ENCODE measurements around the gene WDR90.

WDR90 gene

GRCh38 chr16:635573-636205 lies 13.5 kb upstream of the WDR90 start (continued):
- TF ChIP-seq ZBTB6 (tag by site-specific recombination; IDR thresholded peaks at IDR 0.05), result 0 out of 2 replicates have a peak, but pooled peaks have one; percentile 6

GRCh38 chr16:636206-637080 lies 12.7 kb upstream of the WDR90 start, which contains the start of gene METTL26:
METTL26 (minus strand) TSS chr16:636305; CDS start chr16:636290, 15 bp downstream.
- H3K36me3 ChIP-seq (ENCODE audit: control insufficient read depth in 2 of 2, insufficient read depth in 1 of 2, low read length in 2 of 2), result peaks cover 0 to 20% of the 10 kb centered on the region in 2 experiments; a peak in 1 of 3 replicates
- H3K27ac ChIP-seq (ENCODE audit: extremely low read depth, low read depth, low read length), result peak within 1 kb of the TSS; percentile 82
- POLR2A ChIA-PET, result interaction anchor here (0.6 to 2.0 kb wide), 14 partner anchors 11 to 109 kb away, joined by 3 to 10 read pairs (median 4); partner anchors contain the start of genes CAPN15, JMJD8 and WDR90
- no peaks in the 10 kb centered on the region for H3K9me3 ChIP-seq (ENCODE audit: control insufficient read depth, insufficient read depth, low read depth, low read length)
- H3K4me1 ChIP-seq (ENCODE audit: control insufficient read depth, insufficient read depth, low read length), result peaks cover 5% of the 10 kb centered on the region; the same call in 1 of the 2 replicates
- H3K4me3 ChIP-seq (ENCODE audit: low read depth, low read length), result peak within 1 kb of the TSS; percentile 87
- CTCF ChIA-PET, result interaction anchor here (1.2 to 1.5 kb wide), 3 partner anchors 11 to 46 kb away, joined by 3 to 6 read pairs (median 5); no protein-coding TSS in a partner anchor
- TF ChIP-seq ZSCAN5A (tag by site-specific recombination; IDR thresholded peaks at IDR 0.05), result 0 out of 2 replicates have a peak, but pooled peaks have one; percentile 16
- TF ChIP-seq ZNF785 (tag by site-specific recombination; IDR thresholded peaks at IDR 0.05), result 0 out of 2 replicates have a peak, but pooled peaks have one; percentile 42
- TF ChIP-seq ZNF768 (tag by site-specific recombination; IDR thresholded peaks at IDR 0.05), result peak; percentile 2; the same call in 1 of the 2 replicates
- TF ChIP-seq ELK4 (IDR thresholded peaks at IDR 0.05; ENCODE audit: borderline replicate concordance, low read depth, low read length), result no peak
- no peak for TF ChIP-seq ZNF521 (tag by site-specific recombination; IDR thresholded peaks at IDR 0.05)
- peak; percentile 80 for TF ChIP-seq SP7 (tag by site-specific recombination; IDR thresholded peaks at IDR 0.05)
- peak; percentile 90 for TF ChIP-seq KLF17 (tag by site-specific recombination; IDR thresholded peaks at IDR 0.05)
- TF ChIP-seq ZNF514 (tag by site-specific recombination; IDR thresholded peaks at IDR 0.05), result no peak
- peak; percentile 96 for TF ChIP-seq KLF16 (tag by site-specific recombination; IDR thresholded peaks at IDR 0.05)
- peak; percentile 69 for TF ChIP-seq PRDM10 (tag by site-specific recombination; IDR thresholded peaks at IDR 0.05)
- no peak for TF ChIP-seq ZNF211 (tag by site-specific recombination; IDR thresholded peaks at IDR 0.05; ENCODE audit: low read depth)
- TF ChIP-seq TCF7L2 (IDR thresholded peaks at IDR 0.05; ENCODE audit: borderline replicate concordance, low read depth, low read length), result no peak
- TF ChIP-seq ZNF560 (tag by site-specific recombination; IDR thresholded peaks at IDR 0.05; ENCODE audit: borderline replicate concordance), result no peak
- peak; percentile 50; the same call in 1 of the 2 replicates for TF ChIP-seq ZNF600 (tag by site-specific recombination; IDR thresholded peaks at IDR 0.05)
- TF ChIP-seq HOXC10 (CRISPR knock-in tag; IDR thresholded peaks at IDR 0.05), result no peak
- TF ChIP-seq PATZ1 (tag by site-specific recombination; IDR thresholded peaks at IDR 0.05), result peak; percentile 88
- peak; percentile 76 for TF ChIP-seq ZBTB11 (tag by site-specific recombination; conservative IDR thresholded peaks at IDR 0.05; ENCODE audit: low read depth)

All from HEK293 (cell line).